ENCODE results near the gene CD86.
"Not testable (repeated sequence)": the region's sequence is repeated elsewhere in the genome, so short reads cannot be mapped to it uniquely, and the experiment has no call there.

CD86 gene, protein sequence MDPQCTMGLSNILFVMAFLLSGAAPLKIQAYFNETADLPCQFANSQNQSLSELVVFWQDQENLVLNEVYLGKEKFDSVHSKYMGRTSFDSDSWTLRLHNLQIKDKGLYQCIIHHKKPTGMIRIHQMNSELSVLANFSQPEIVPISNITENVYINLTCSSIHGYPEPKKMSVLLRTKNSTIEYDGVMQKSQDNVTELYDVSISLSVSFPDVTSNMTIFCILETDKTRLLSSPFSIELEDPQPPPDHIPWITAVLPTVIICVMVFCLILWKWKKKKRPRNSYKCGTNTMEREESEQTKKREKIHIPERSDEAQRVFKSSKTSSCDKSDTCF

GRCh38 chr3:122055215-122055614 is at the start of gene CD86:
TSS of gene CD86 (plus strand) at chr3:122055362. CDS start at chr3:122055490, 128 bp downstream.
- no peak for DNase-seq (ENCODE audit: low read depth)

DNA sequence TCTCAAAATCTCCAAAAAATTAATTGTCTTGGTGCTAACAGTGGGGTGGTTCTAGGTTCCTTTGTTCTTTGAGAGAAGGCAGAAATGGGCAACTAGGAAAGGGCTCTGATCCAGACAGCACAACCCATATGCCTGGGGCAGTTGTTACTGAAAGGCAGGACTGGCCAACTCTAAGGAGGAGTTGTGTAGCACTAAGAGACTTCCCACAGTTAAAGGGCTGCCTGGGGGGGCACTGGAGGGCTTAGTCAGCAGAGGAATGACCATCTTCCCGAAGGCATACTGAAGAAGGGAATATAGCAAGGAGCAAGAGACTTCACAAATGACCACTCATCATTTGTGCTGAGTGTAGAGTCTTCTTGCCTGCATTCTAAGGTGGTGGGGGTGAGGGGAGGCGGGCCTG is 48.9 kb upstream of the CD86 start:
- no peak for DNase-seq (ENCODE audit: low read depth)

- DNase-seq (ENCODE audit: low read depth), result no peak
Measured at GRCh38 chr3:122008166-122008565, 47.0 kb upstream of the CD86 start.

DNA sequence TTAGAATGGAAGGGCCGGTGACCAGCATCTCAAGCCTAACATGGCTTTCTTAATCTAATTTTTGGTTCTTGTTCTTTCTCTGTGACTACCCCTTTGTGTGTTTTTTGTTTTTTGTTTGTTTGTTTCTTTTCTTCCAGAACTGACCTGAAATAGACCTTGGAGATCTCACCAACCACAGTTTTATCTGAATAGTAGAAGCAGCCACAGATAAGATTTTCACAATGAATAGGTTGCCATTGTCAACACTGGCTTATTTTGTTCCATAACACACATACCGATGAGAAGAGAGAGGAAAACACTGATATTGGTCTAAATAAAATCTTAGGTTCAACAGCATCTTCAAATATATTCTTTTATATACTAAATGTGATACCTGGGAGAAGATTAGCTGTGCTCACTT is 44.7 kb upstream of the CD86 start:
- no peak for DNase-seq (ENCODE audit: low read depth)

- DNase-seq (ENCODE audit: low read depth), result no peak
Measured at GRCh38 chr3:122011396-122011795, 43.8 kb upstream of the CD86 start.

GRCh38 chr3:122012821-122013220 is 42.3 kb upstream of the CD86 start:
- DNase-seq (ENCODE audit: low read depth), result no peak

DNA sequence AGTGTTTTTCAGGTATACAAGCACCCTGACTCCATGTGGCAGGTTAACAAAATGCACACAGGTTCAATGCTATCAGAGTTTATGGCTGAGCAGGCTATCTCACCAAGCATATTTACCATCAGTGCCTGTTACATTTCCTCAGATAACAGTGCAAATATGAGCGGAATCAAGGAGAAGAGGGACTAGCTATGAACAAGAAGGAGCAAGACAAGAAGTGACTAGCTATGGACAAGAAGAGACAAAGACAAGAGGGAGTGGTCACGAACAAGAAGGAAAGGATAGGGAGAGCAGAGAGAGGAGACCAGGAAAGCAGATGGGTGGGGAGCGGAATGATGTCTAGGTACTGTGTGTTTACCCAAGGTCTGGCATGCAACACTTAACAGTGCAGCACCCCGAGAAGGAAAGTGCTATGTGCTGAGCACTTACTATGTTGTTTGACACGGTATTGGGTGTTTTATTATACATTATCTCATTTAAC is 41.7 kb upstream of the CD86 start:
- DNase-seq (ENCODE audit: low read depth), result no peak

GRCh38 chr3:122014741-122015140 is 40.4 kb upstream of the CD86 start:
- no peak for DNase-seq (ENCODE audit: low read depth)

DNA sequence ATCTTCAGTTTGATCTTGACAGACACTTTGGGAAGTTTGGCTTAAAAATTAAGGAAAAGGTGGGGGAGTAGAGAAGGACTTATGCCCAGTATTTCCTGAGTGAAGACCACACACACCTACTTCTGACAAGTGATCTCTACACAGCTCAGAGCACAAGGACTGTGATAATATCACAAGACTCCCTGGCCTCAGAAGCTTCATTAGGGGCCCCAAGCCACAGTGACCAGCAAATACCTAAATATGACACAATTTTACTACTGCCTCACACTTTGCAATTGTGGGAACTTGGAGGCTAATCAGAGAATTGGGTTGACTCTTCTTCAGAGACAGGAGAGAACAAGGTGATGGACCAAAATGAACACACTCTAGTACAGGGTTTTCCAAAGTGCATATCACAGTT is 35.7 kb upstream of the CD86 start:
- no peak for DNase-seq (ENCODE audit: low read depth)

DNA sequence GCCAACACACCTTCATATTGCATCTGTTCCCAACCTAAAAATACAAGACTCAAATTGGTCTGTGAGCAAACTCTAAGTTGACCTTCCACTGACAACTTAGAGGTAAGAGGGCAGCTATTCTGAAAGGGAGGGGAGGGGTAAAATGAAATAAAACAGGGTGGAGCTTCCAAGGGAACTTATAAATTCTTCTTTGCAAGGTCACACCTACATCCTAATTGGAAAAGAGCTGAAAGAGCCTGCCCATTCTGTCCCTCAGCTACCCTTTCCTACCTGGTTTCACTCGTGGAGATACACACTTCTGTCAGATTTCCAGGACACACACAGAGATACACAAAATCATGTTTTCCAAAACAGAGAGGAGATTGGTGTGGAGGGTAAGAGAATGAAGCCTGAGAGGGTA is 34.1 kb upstream of the CD86 start:
- no peak for DNase-seq (ENCODE audit: low read depth)

- DNase-seq (ENCODE audit: low read depth), result no peak
Measured at GRCh38 chr3:122021811-122022401, 33.3 kb upstream of the CD86 start, which contains the start of gene ILDR1. TSS of gene ILDR1 (minus strand) at chr3:122022247. CDS start at chr3:122022077, 170 bp downstream.

- no peak for DNase-seq (ENCODE audit: low read depth)
Measured at GRCh38 chr3:122023335-122023910, 31.7 kb upstream of the CD86 start.

GRCh38 chr3:122024800-122025199 is 30.4 kb upstream of the CD86 start:
- DNase-seq (ENCODE audit: low read depth), result no peak

GRCh38 chr3:122025296-122025695 is 29.9 kb upstream of the CD86 start:
- DNase-seq (ENCODE audit: low read depth), result no peak

GRCh38 chr3:122030381-122031122 is 24.6 kb upstream of the CD86 start:
- no peak for DNase-seq (ENCODE audit: low read depth)

GRCh38 chr3:122031123-122031468 is 24.1 kb upstream of the CD86 start:
- no peak for DNase-seq (ENCODE audit: low read depth)

- no peak for DNase-seq (ENCODE audit: low read depth)
Measured at GRCh38 chr3:122032531-122032930, 22.6 kb upstream of the CD86 start.

- DNase-seq (ENCODE audit: low read depth), result no peak
Measured at GRCh38 chr3:122033023-122033422, 22.1 kb upstream of the CD86 start.

DNA sequence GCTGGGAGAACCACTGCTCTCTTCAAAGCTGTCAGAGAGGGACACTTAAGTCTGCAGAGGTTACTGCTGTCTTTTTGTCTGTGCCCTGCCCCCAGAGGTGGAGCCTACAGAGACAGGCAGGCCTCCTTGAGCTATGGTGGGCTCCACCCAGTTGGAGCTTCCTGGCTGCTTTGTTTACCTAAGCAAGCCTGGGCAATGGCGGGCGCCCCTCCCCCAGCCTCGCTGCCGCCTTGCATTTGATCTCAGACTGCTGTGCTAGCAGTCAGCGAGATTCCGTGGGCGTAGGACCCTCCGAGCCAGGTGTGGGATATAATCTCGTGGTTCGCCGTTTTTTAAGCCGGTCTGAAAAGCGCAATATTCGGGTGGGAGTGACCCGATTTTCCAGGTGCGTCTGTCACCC is 7.9 kb upstream of the CD86 start:
- not testable (repeated sequence) for DNase-seq (ENCODE audit: low read depth)

DNA sequence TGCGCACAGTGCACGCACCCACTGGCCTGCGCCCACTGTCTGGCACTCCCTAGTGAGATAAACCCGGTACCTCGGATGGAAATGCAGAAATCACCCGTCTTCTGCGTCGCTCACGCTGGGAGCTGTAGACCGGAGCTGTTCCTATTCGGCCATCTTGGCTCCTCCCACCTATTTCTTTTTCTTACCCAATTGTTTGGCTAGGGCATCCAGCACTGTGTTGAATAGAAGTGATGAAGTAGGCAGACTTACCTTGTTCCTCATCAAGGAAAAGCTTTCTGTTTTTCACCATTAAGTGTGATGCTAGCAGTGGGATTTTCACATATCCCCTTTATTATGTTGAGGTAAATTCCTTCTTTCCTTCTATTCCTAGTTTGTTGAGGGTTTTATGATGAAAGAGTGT is 7.4 kb upstream of the CD86 start:
- not testable (repeated sequence) for DNase-seq (ENCODE audit: low read depth)

DNA sequence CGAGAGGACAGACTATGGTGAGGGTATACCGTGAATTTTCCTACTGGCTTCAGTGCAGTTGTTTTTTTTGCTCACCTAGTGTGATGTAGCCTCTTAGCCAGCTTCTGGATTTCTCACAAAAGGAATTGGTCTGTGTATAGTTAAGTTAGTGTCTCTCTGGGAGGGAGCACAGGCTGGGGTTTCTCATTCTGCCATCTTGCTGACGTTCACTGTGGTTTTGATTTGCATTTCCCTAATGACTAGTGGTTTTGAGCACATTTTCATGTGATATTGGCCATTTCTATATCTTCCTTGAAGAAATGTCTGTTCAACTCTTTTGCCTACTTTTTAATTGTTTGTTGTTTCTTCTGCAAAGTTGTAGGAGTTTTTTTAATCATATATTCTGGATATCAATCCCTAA is 2.2 kb upstream of the CD86 start:
- no peak for DNase-seq (ENCODE audit: low read depth)

- no peak for DNase-seq (ENCODE audit: low read depth)
Measured at GRCh38 chr3:122057671-122058070, 2.5 kb downstream of the CD86 start.

GRCh38 chr3:122058294-122058693 is 3.1 kb downstream of the CD86 start:
- no peak for DNase-seq (ENCODE audit: low read depth)
